Spleen (tissue), 7 donors: ENCODE data around the gene SHC3.

Source experiments
- CTCF ChIP-seq, 11 experiments: fragments of 200-600 bp in 7 of 11; fragments of 450-650 bp in 4 of 11; sonication (generic) in 4 of 11; IDR thresholded peaks in 8 of 11; conservative IDR thresholded peaks in 3 of 11; 1 replicate in 7 of 11; 2 replicates in 4 of 11; pipeline versions ENCODE4 v1.4.0 to v1.8.0; 2016 to 2021; ENCODE audit warnings: antibody characterized with exemption in 11 of 11, inconsistent platforms in 4 of 11, mild to moderate bottlenecking in 1 of 11
- POLR2A ChIP-seq, 3 donors: fragments of 450-650 bp; IDR thresholded peaks; one replicate each; pipeline ENCODE4 v1.5.1; 2017; ENCODE audit warnings: antibody characterized with exemption in 3 of 3, mild to moderate bottlenecking in 1 of 3
- donor health status: DM: no; HTN: no; CAD: no; lungs with moderate emphysema.
- donor health status: DM: no; HTN: no; CAD: no.
- donor health status: DM: no; HTN: no; CAD: no.

- TF ChIP-seq CTCF (IDR thresholded peaks at IDR 0.05 in 8 of 11, conservative IDR thresholded peaks at IDR 0.05 in 3 of 11) (no peak), POLR2A (IDR thresholded peaks at IDR 0.05) (no peak)
Observed at GRCh38 chr9:89008055-89008743, 170.4 kb downstream of the SHC3 start.
